B cell (primary cell): ENCODE measurements around the gene SPRED2. TPM values are rescaled to one million over a fixed set of nuclear protein-coding genes. Genes with fewer than 3 reads are reported as not detected.

Experiments used
- ATAC-seq: fragments of 200-7000 bp; cut with Tn5 transposase; one replicate; pipeline ENCODE4 v1.10.0; 2021; ENCODE audit warnings: low read depth, mild to moderate bottlenecking, moderate number of reproducible peaks, moderate library complexity
- CTCF ChIA-PET: fragments of 350-600 bp; sonication (Branson Sonifier 250); formaldehyde crosslinking; loops from one replicate; lab custom pipeline; 2021; ENCODE audit warnings: antibody characterized with exemption, inconsistent platforms; lab: Charles Lee
- POLR2A ChIA-PET: fragments of 350-600 bp; sonication (Branson Sonifier 250); formaldehyde crosslinking; loops from one replicate; lab custom pipeline; 2021; ENCODE audit warnings: antibody characterized with exemption; lab: Charles Lee
- DNase-seq: peaks from one replicate; pipeline ENCODE4 v3.0.0; 2013
- H2AFZ ChIP-seq: 2 replicates; pipeline ENCODE4 v1.6.1; 2012; ENCODE audit warnings: mild to moderate bottlenecking, low read depth, low read length; ENCODE audit not compliant: insufficient read depth, poor library complexity, severe bottlenecking
- H3K27ac ChIP-seq, 2 donors: 1 replicate in 1 of 2; 2 replicates in 1 of 2; pipeline ENCODE4 v1.5.1; 2012 to 2013; ENCODE audit warnings: low read length in 2 of 2, mild to moderate bottlenecking in 2 of 2, moderate library complexity in 1 of 2
- H3K27me3 ChIP-seq, 4 experiments: fragments of 200-600 bp in 1 of 4; sonication (generic) in 1 of 4; replicated peaks in 1 of 4; 1 replicate in 2 of 4; 2 replicates in 2 of 4; pipeline versions ENCODE4 v1.6.1 to v1.7.0; 2013 to 2016; ENCODE audit warnings: low read length in 3 of 4, mild to moderate bottlenecking in 2 of 4, mixed read lengths in 1 of 4, moderate library complexity in 1 of 4; ENCODE audit not compliant: insufficient read depth in 4 of 4, control insufficient read depth in 3 of 4; ENCODE audit errors: control extremely low read depth in 1 of 4
- H3K36me3 ChIP-seq, 2 experiments: replicated peaks in 1 of 2; 1 replicate in 1 of 2; 2 replicates in 1 of 2; pipeline versions ENCODE4 v1.6.1 to v1.7.1; 2013; ENCODE audit warnings: low read length in 1 of 2; ENCODE audit not compliant: insufficient read depth in 2 of 2, control insufficient read depth in 1 of 2; ENCODE audit errors: control extremely low read depth in 1 of 2, extremely low read depth in 1 of 2
- H3K4me1 ChIP-seq, 2 donors: fragments of 200-600 bp in 1 of 2; sonication (generic) in 1 of 2; 1 replicate in 1 of 2; 2 replicates in 1 of 2; pipeline versions ENCODE4 v1.5.1 to v1.6.1; 2013 to 2017; ENCODE audit warnings: low read length in 2 of 2; ENCODE audit not compliant: control insufficient read depth in 2 of 2, insufficient read depth in 2 of 2
- H3K4me2 ChIP-seq: replicated peaks from 2 replicates; pipeline ENCODE3; 2012; ENCODE audit warnings: mild to moderate bottlenecking, low read depth, low read length; ENCODE audit not compliant: poor library complexity, severe bottlenecking
- H3K4me3 ChIP-seq, 5 experiments: fragments of 200-600 bp in 1 of 5; sonication (generic) in 1 of 5; 1 replicate in 3 of 5; 2 replicates in 2 of 5; pipeline versions ENCODE4 v1.5.1 to v1.7.0; 2011 to 2016; ENCODE audit warnings: low read length in 4 of 5, mild to moderate bottlenecking in 4 of 5, low read depth in 2 of 5, control low read depth in 1 of 5, moderate library complexity in 1 of 5; ENCODE audit not compliant: insufficient read depth in 1 of 5; ENCODE audit errors: control extremely low read depth in 1 of 5, extremely low read depth in 1 of 5
- H3K79me2 ChIP-seq: fragments of 200-600 bp; sonication (generic); one replicate; pipeline ENCODE4 v1.6.0; 2016; ENCODE audit warnings: low read length; ENCODE audit not compliant: control insufficient read depth, insufficient read depth
- H3K9ac ChIP-seq: fragments of 200-600 bp; sonication (generic); 2 replicates; pipeline ENCODE4 v1.6.1; 2017; ENCODE audit warnings: mild to moderate bottlenecking, low read length, moderate library complexity
- H3K9me3 ChIP-seq, 3 donors: one replicate each; pipeline versions ENCODE4 v1.6.1 to v1.7.1; 2013; ENCODE audit warnings: low read length in 2 of 3; ENCODE audit not compliant: control insufficient read depth in 2 of 3, insufficient read depth in 1 of 3; ENCODE audit errors: control extremely low read depth in 1 of 3
- H4K20me1 ChIP-seq: 2 replicates; pipeline ENCODE4 v1.6.0; 2012; ENCODE audit warnings: mild to moderate bottlenecking, low read length; ENCODE audit not compliant: insufficient read depth, control insufficient read depth, poor library complexity, severe bottlenecking
- H3K27ac Mint-ChIP-seq: one replicate; pipeline ENCODE4 v1.8.0; 2021; ENCODE audit warnings: mixed read lengths
- H3K27me3 Mint-ChIP-seq: one replicate; pipeline ENCODE4 v1.8.0; 2021; ENCODE audit warnings: mixed read lengths
- H3K4me1 Mint-ChIP-seq: one replicate; pipeline ENCODE4 v1.8.0; 2021; ENCODE audit warnings: mixed read lengths
- H3K4me3 Mint-ChIP-seq: one replicate; pipeline ENCODE4 v1.8.0; 2021; ENCODE audit warnings: mixed read lengths
- H3K9me3 Mint-ChIP-seq: one replicate; pipeline ENCODE4 v1.8.0; 2022; ENCODE audit warnings: mixed read lengths; ENCODE audit not compliant: insufficient read depth
- CTCF ChIP-seq: fragments of 200-600 bp; IDR thresholded peaks from one replicate; pipeline ENCODE4 v1.8.0; 2022; ENCODE audit warnings: antibody characterized with exemption, mild to moderate bottlenecking
- EZH2 ChIP-seq: IDR thresholded peaks from 2 replicates; pipeline ENCODE4 v1.6.1; 2012; ENCODE audit warnings: borderline replicate concordance, low read depth, mild to moderate bottlenecking, moderate library complexity, low read length; ENCODE audit not compliant: insufficient read depth, poor library complexity, severe bottlenecking
- WGBS: methylation state at CpG from one replicate; pipeline ENCODE4 v1.1.5; 2013; ENCODE audit warnings: missing lambda C conversion rate; ENCODE audit not compliant: insufficient coverage; 5-methylcytosine and 5-hydroxymethylcytosine counted together
- intact Hi-C: fragments of 100-400 bp; cut with micrococcal nuclease; formaldehyde crosslinking; loops from one replicate; pipeline ENCODE4 v1.10.0; 2022
- polyA plus RNA-seq: library from polyadenylated mRNA; depleted of rRNA; stranded (reverse); fragments of >200 nt; gene quantifications from 2 replicates; pipeline ENCODE4 v1.2.3, GENCODE V29; 2012
- total RNA-seq, 2 donors: library from RNA; stranded (reverse); fragments of 120-200 nt in 1 of 2; gene quantifications; 1 replicate in 1 of 2; 2 replicates in 1 of 2; pipeline versions ENCODE4 v1.2.3 to v1.2.4, GENCODE V29; 2013 to 2022

Gene SPRED2
- total and polyA plus RNA-seq, 2 donors (not counting 1 experiment from before 2014, with no cell fraction given) = 0.40 to 1.3 TPM

GRCh38 chr2:65329525-65329924 is 102.9 kb downstream of the SPRED2 start:
- no peaks in the 10 kb centered on the region for H3K79me2 ChIP-seq
- no peak overlapping the region for H2AFZ ChIP-seq
- H3K9me3 ChIP-seq = no peaks in the 10 kb centered on the region
- intact Hi-C loops = no loop called here
- POLR2A ChIA-PET = no interaction called here
- Mint-ChIP-seq H3K9me3 (no peaks in the 10 kb centered on the region), H3K4me3 (no peak overlapping the region), H3K27me3 (peaks cover 5% of the 10 kb centered on the region), H3K27ac (no peak overlapping the region), H3K4me1 (no peaks in the 10 kb centered on the region)
- no peak overlapping the region for H3K4me3 ChIP-seq
- CTCF ChIA-PET = no interaction called here
- H3K27me3 ChIP-seq = no peaks in the 10 kb centered on the region
- H3K4me2 ChIP-seq = no peak overlapping the region
- TF ChIP-seq CTCF (no peak), EZH2 (no peak)
- H4K20me1 ChIP-seq = no peaks in the 10 kb centered on the region
- 94% methylated on average over 3 of the region's 5 CpGs for WGBS
- H3K27ac ChIP-seq = no peak overlapping the region
- ATAC-seq (no peak), DNase-seq (no peak)
- no peaks in the 10 kb centered on the region for H3K4me1 ChIP-seq
- H3K36me3 ChIP-seq = no peaks in the 10 kb centered on the region
- H3K9ac ChIP-seq = no peak overlapping the region

DNA sequence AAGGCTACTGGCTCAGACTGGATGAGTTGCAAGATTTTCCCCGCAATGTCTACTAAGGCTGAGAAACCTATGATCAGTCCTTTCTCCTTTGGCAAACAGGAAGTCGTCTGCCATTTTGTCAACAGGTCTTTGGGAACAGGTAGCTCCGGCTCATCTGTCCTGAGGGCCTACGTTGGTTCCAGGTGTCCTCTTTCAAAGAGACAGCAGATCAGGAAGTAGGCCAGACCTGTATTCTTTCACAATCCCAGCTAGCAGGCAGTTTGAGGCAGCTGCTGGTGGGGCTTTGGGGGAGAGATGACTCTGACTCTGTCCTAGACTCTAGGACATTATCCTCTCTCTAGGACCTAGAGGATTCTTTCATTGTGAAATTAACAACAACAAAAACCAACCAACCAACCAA is 106.1 kb downstream of the SPRED2 start:
- Histone ChIP-seq H3K4me3 (no peak overlapping the region), H3K27ac (no peak overlapping the region), H3K9ac (no peak overlapping the region), H3K4me1 (peaks cover 7 to 10% of the 10 kb centered on the region in 2 donors), H3K36me3 (no peaks in the 10 kb centered on the region), H3K9me3 (no peaks in the 10 kb centered on the region), H3K79me2 (no peaks in the 10 kb centered on the region), H2AFZ (no peak overlapping the region), H4K20me1 (no peaks in the 10 kb centered on the region), H3K27me3 (no peaks in the 10 kb centered on the region), H3K4me2 (no peak overlapping the region)
- DNase-seq (no peak), ATAC-seq (no peak)
- Mint-ChIP-seq H3K4me3 (no peak overlapping the region), H3K9me3 (no peaks in the 10 kb centered on the region), H3K27me3 (peaks cover 17% of the 10 kb centered on the region), H3K27ac (no peak overlapping the region), H3K4me1 (peaks cover 7% of the 10 kb centered on the region)
- ChIA-PET CTCF (no interaction called here), POLR2A (no interaction called here)
- intact Hi-C loops = no loop called here
- no peak for TF ChIP-seq CTCF
- TF ChIP-seq EZH2 = no peak
- WGBS = 100% methylated on average over 4 of the region's 4 CpGs
